HPDE6-E6E7 (cell line): ENCODE data around the gene DGLUCY.
"Not testable (repeated sequence)": the region's sequence is repeated elsewhere in the genome, so short reads cannot be mapped to it uniquely, and the experiment has no call there.

ENCODE experiments used
- DNase-seq: peaks from one replicate; pipeline ENCODE4 v3.0.0; 2011; ENCODE audit warnings: missing footprints; ENCODE audit errors: extremely low spot score

DGLUCY gene

DNA sequence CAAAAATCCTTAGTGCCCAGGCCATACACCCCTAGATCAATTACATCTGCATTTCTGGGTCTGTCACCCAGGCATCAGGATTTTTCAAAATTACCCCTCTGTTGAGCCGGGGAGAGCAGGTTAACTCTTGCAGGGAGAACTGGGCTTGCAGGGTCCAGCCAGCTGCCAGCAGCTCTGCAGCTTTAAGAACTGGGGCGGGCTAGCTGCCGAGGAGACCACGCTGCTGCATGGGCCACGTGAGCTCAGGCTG is at the start of gene DGLUCY:
DGLUCY (plus strand) TSS at position 245 of the 250 bp plus-strand sequence. CDS start 46,222 bp downstream, outside the sequence.
- no peak for DNase-seq

GRCh38 chr14:91065266-91065665 is 48.6 kb upstream of the DGLUCY start:
- DNase-seq = no peak

DNA sequence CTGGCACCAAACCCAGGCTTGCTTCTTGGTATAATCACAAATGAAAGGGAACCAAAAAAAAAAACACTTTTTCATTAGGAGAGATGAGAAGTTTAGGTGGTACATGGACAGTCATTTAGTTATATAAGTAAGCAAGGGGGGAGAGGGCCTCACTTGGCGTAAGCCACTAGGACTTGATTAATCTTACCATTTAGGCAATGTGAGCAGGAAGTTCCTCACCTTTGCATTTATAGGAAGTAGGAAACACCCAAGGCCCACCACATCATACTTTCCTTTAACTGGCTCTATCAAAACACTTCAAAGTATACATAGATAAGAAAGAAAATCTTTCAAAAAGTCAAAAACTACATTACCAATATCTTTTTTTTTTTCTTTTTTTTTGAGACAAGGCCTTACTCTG is 46.7 kb upstream of the DGLUCY start:
- DNase-seq = no peak

- DNase-seq = no peak
These were observed 45.2 kb upstream of the DGLUCY start for GRCh38 chr14:91068642-91069041.

DNA sequence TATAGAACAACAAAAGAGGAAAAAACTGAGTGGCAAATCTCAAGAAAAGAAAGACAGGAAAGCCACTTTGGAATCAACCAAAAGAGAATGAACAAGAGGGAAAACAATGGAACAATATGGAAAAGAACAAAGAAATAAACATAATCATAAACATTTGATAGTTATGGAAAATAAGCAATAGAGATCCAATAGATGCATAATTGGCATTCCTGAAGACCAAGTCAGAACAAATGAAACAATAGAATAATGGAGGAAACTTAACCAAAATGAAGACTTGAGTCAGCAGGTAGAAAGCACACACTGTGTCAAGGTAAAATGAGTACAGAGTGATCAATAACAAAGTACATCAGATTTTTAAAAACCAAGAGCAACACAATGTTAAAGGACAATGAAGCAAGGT is 43.3 kb upstream of the DGLUCY start:
- no peak for DNase-seq

GRCh38 chr14:91075553-91075952 is 38.3 kb upstream of the DGLUCY start:
- no peak for DNase-seq

DNA sequence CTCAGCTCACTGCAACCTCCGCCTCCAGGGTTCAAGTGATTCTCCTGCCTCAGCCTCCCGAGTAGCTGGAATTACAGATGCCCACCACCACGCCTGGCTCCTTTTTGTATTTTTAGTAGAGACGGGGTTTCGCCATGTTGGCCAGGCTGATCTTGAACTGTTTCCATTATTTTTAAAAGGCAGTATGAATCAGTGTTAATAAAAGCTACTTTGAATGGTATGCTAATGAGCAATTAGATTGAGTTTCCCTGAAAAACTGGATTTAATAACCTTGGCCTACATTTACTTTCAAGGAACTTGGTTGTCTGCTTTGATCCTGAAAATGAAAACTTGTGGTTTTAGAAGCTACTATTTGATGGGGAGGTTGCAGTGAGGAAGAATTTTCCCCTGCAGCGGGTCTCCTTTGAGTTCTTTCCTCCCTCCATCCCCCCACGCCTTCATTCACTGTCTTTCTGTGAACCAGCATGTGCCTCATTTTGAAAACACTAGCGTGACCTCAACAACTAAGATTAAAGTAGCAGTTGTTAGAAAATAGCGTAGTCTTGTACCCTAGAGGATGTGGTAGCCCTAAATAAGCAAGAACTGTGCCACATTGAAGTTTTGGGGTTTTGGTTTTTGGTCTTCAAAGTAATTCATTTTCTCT is 35.7 kb upstream of the DGLUCY start:
- no peak for DNase-seq

- DNase-seq = no peak
These were observed 33.8 kb upstream of the DGLUCY start for GRCh38 chr14:91080071-91080470.

GRCh38 chr14:91082282-91082681 is 31.6 kb upstream of the DGLUCY start:
- DNase-seq = no peak

- no peak for DNase-seq
These were observed 29.4 kb upstream of the DGLUCY start for GRCh38 chr14:91084516-91084915.

DNA sequence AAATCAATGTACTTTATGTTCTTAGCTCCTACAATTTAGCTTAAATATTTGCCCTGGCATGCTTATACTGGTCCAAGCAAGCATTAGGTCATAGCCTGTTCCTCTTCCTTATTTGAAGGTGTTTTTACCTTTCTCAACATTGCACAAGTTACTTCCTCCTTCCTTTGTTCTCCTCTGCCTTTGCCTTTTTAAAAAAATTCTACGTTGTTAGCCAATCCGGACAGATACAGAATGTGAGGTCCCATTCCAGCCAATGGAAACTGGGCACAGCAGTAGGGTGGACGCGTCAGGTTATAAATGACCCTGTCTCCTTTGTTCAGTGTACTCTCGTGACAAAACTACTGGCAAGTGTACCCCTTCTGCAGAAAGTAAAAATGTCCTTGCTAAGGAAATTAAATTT is 26.4 kb upstream of the DGLUCY start:
- DNase-seq = not testable (repeated sequence)

- no peak for DNase-seq
These were observed 25.2 kb upstream of the DGLUCY start for GRCh38 chr14:91088585-91089235.

GRCh38 chr14:91089958-91090535 is 23.8 kb upstream of the DGLUCY start:
- DNase-seq = no peak

DNA sequence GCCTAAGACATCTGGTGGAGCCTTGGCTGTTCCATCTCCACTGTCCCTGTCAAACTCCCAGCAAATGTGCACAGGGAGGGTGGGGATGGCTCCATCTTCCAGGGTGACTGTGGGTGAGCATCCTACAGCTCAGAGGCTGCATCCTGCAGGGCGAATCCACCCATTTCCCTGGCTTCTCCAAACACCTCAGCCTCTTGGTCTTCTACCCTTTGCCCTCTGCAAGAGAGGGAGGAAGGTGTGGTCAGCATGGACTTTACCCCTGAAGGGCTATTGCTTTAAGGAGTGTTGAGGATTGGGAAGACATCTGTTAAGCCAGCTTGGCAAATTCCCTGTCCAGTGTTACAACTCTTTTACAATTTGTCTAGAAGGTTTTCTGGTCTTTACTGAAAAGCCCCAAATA is 23.1 kb upstream of the DGLUCY start:
- no peak for DNase-seq

GRCh38 chr14:91092073-91092472 is 21.8 kb upstream of the DGLUCY start:
- DNase-seq = no peak

- DNase-seq = not testable (repeated sequence)
These were observed 20.0 kb upstream of the DGLUCY start for GRCh38 chr14:91093743-91094472.

- no peak for DNase-seq
These were observed 19.1 kb upstream of the DGLUCY start for GRCh38 chr14:91094772-91095171.

GRCh38 chr14:91095178-91095577 is 18.7 kb upstream of the DGLUCY start:
- DNase-seq = no peak

- not testable (repeated sequence) for DNase-seq
These were observed 16.2 kb upstream of the DGLUCY start for GRCh38 chr14:91097657-91098056.

DNA sequence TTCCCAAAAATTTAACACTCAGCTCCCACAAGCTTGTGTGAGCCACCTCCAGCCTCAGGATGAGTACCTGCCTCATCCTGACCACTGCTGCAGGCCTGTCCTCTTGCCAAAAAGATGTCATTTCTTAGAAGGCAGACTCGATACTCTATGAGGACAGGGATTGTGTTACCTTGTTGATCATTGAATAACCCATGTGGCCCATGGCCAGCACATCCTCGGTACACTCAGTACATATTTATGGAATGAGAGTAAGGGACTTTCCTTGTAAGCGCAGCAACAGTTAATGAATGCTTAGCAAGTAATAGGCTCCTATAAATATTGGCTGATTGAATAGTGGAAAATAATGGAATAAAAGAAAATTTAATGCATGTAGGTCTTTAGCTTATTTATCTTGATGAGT is 15.3 kb upstream of the DGLUCY start:
- DNase-seq = no peak

DNA sequence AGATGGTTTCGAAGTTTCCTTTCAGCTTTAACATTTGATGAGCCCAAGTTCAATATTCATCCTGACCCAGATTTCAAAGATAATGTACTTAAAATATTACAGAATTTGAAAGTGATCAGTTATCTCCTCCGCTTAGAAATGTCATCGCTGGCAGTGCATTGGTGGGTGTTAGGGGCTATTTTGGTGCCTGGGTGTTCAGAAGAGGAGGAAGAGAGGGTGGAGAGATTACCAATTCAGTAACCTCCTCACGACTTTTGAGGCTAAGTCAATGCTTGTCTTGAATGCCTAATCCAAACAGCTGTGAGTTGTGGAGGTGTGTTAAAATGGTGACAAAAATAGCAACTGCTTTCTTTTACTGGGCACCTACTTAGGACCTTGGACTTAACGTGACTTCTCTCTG is 13.8 kb upstream of the DGLUCY start:
- DNase-seq = no peak

GRCh38 chr14:91103116-91103515 is 10.8 kb upstream of the DGLUCY start:
- DNase-seq = no peak
